Stomach (tissue), 4 donors: ENCODE data around the gene NDUFB1.

Source experiments
- CTCF ChIP-seq, 7 experiments: fragments of 450-650 bp in 4 of 7; fragments of 200-600 bp in 3 of 7; sonication (generic) in 3 of 7; IDR thresholded peaks; one replicate each; pipeline ENCODE4 v1.5.1; 2016 to 2019; ENCODE audit warnings: antibody characterized with exemption in 7 of 7, control low read depth in 2 of 7, mild to moderate bottlenecking in 1 of 7
- POLR2A ChIP-seq, 4 donors: fragments of 450-650 bp; IDR thresholded peaks; one replicate each; pipeline ENCODE4 v1.6.1; 2016; ENCODE audit warnings: antibody characterized with exemption in 4 of 4, control low read depth in 2 of 4, mild to moderate bottlenecking in 1 of 4, moderate library complexity in 1 of 4

GRCh38 chr14:92105073-92105892 lies 16.2 kb downstream of the NDUFB1 start:
- TF ChIP-seq POLR2A (IDR thresholded peaks at IDR 0.05) = no peak
- no peak for TF ChIP-seq CTCF (IDR thresholded peaks at IDR 0.05)
